ENCODE results near the gene EXOSC1. TPM values are rescaled to one million over a fixed set of nuclear protein-coding genes. Genes with fewer than 3 reads are reported as not detected.
"Not testable (repeated sequence)": the region's sequence is repeated elsewhere in the genome, so short reads cannot be mapped to it uniquely, and the experiment has no call there.

EXOSC1 gene
- total and polyA plus RNA-seq, 2 experiments from 2014 or later: 34.7 to 51.7 TPM

GRCh38 chr10:97475936-97476594 is 30.3 kb upstream of the EXOSC1 start:
- H3K36me3 ChIP-seq (replicated peaks; ENCODE audit: insufficient read depth, low read depth): no peaks in the 10 kb centered on the region

GRCh38 chr10:97474918-97475317 is 29.1 kb upstream of the EXOSC1 start:
- no peaks in the 10 kb centered on the region for H3K27me3 ChIP-seq
- no peak for DNase-seq (ENCODE audit: low spot score)
- no peaks in the 10 kb centered on the region for H3K4me1 ChIP-seq (ENCODE audit: insufficient read depth)
- no peaks in the 10 kb centered on the region for H3K36me3 ChIP-seq (replicated peaks; ENCODE audit: insufficient read depth, low read depth)
- no peak overlapping the region for H2AFZ ChIP-seq
- H3K27ac ChIP-seq: no peak overlapping the region
- no peaks in the 10 kb centered on the region for H3K9me2 ChIP-seq (replicated peaks; ENCODE audit: insufficient read depth)
- no peaks in the 10 kb centered on the region for H3K9me3 ChIP-seq (ENCODE audit: low read depth)
- TF ChIP-seq CTCF (IDR thresholded peaks at IDR 0.05; ENCODE audit: poor library complexity) (no peak), EZH2 (IDR thresholded peaks at IDR 0.05; ENCODE audit: borderline replicate concordance) (no peak), EZH2phosphoT487 (IDR thresholded peaks at IDR 0.05; ENCODE audit: low read depth, severe bottlenecking, unreplicated experiment) (no peak)
- 96% methylated on average over 4 of the region's 4 CpGs for WGBS (ENCODE audit: low lambda C conversion rate, missing lambda C conversion rate)
- no peak overlapping the region for H3K4me2 ChIP-seq
- H3K4me3 ChIP-seq: no peak overlapping the region
- no peaks in the 10 kb centered on the region for H3K79me2 ChIP-seq
- no peaks in the 10 kb centered on the region for H4K20me1 ChIP-seq (ENCODE audit: insufficient read depth, poor library complexity, severe bottlenecking)

More at GRCh38 chr10:97475936-97476594, 30.3 kb upstream of the EXOSC1 start:
- no peaks in the 10 kb centered on the region for H3K27me3 ChIP-seq
- no peak overlapping the region for H3K27ac ChIP-seq
- H3K4me2 ChIP-seq: no peak overlapping the region
- H3K4me1 ChIP-seq (ENCODE audit: insufficient read depth): no peaks in the 10 kb centered on the region
- no peaks in the 10 kb centered on the region for H3K9me3 ChIP-seq (ENCODE audit: low read depth)
- H3K79me2 ChIP-seq: peaks cover 1% of the 10 kb centered on the region
- no peak overlapping the region for H3K4me3 ChIP-seq
- no peak overlapping the region for H2AFZ ChIP-seq
- TF ChIP-seq CTCF (IDR thresholded peaks at IDR 0.05; ENCODE audit: poor library complexity) (no peak), EZH2 (IDR thresholded peaks at IDR 0.05; ENCODE audit: borderline replicate concordance) (no peak), EZH2phosphoT487 (IDR thresholded peaks at IDR 0.05; ENCODE audit: low read depth, severe bottlenecking, unreplicated experiment) (no peak)
- no peaks in the 10 kb centered on the region for H4K20me1 ChIP-seq (ENCODE audit: insufficient read depth, poor library complexity, severe bottlenecking)
- no peaks in the 10 kb centered on the region for H3K9me2 ChIP-seq (replicated peaks; ENCODE audit: insufficient read depth)
- WGBS (ENCODE audit: low lambda C conversion rate, missing lambda C conversion rate): 93% methylated on average over 2 of the region's 2 CpGs
- no peak for DNase-seq (ENCODE audit: low spot score)

GRCh38 chr10:97468781-97469180 is 23.0 kb upstream of the EXOSC1 start:
- not testable (repeated sequence) for H3K9me2 ChIP-seq (replicated peaks; ENCODE audit: insufficient read depth); H3K27me3 ChIP-seq; H3K4me3 ChIP-seq; DNase-seq (ENCODE audit: low spot score); H3K4me1 ChIP-seq (ENCODE audit: insufficient read depth); H4K20me1 ChIP-seq (ENCODE audit: insufficient read depth, poor library complexity, severe bottlenecking); H3K4me2 ChIP-seq; H3K79me2 ChIP-seq; H3K9me3 ChIP-seq (ENCODE audit: low read depth); H3K27ac ChIP-seq; H2AFZ ChIP-seq; H3K36me3 ChIP-seq (replicated peaks; ENCODE audit: insufficient read depth, low read depth)
- 90% methylated on average over 12 of the region's 12 CpGs for WGBS (ENCODE audit: low lambda C conversion rate, missing lambda C conversion rate)

GRCh38 chr10:97468162-97468561 is 22.4 kb upstream of the EXOSC1 start:
- Histone ChIP-seq H3K9me3 (ENCODE audit: low read depth) (no peaks in the 10 kb centered on the region), H4K20me1 (ENCODE audit: insufficient read depth, poor library complexity, severe bottlenecking) (no peaks in the 10 kb centered on the region), H3K27ac (no peak overlapping the region), H3K9me2 (replicated peaks; ENCODE audit: insufficient read depth) (no peaks in the 10 kb centered on the region), H3K79me2 (no peaks in the 10 kb centered on the region), H3K27me3 (no peaks in the 10 kb centered on the region), H3K4me2 (no peak overlapping the region), H3K4me3 (no peak overlapping the region), H2AFZ (no peak overlapping the region), H3K36me3 (replicated peaks; ENCODE audit: insufficient read depth, low read depth) (no peaks in the 10 kb centered on the region), H3K4me1 (ENCODE audit: insufficient read depth) (peaks cover 7% of the 10 kb centered on the region)
- DNase-seq (ENCODE audit: low spot score): no peak
- 97% methylated on average over 3 of the region's 3 CpGs for WGBS (ENCODE audit: low lambda C conversion rate, missing lambda C conversion rate)
- TF ChIP-seq EZH2 (IDR thresholded peaks at IDR 0.05; ENCODE audit: borderline replicate concordance) (no peak), EZH2phosphoT487 (IDR thresholded peaks at IDR 0.05; ENCODE audit: low read depth, severe bottlenecking, unreplicated experiment) (no peak), CTCF (IDR thresholded peaks at IDR 0.05; ENCODE audit: poor library complexity) (no peak)
